ENCODE results near the gene CASR. TPM values are rescaled to one million over a fixed set of nuclear protein-coding genes. Genes with fewer than 3 reads are reported as not detected.

The CASR gene
- total RNA-seq, 1 experiment from 2014 or later = not detected

DNA sequence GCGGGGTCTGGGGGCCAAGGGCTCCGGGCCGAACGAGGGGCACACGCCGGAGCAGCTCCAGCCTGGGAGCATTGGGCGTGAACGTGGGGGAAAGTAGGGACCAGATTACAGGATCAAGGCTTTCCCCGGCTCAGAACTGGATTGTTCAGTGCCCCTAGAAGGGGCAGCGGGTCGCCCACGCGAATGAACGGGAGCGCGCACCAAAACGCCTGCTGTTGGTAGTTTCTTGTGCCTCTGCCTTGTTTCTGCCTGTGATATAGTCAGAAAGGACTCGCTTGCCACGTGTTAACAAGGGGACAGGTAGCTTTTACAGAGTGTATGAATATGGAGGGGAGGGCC is 1.1 kb downstream of the CASR start:
- Histone ChIP-seq H3K27ac (ENCODE audit: low read depth, low read length, poor library complexity, severe bottlenecking) (no peak overlapping the region), H3K36me3 (ENCODE audit: insufficient read depth, low read length, poor library complexity, severe bottlenecking) (no peaks in the 10 kb centered on the region), H3K27me3 (replicated peaks; ENCODE audit: insufficient read depth, low read depth, low read length, poor library complexity) (peaks cover 92% of the 10 kb centered on the region), H3K9me3 (ENCODE audit: low read depth, low read length, poor library complexity, severe bottlenecking) (no peaks in the 10 kb centered on the region), H3K4me1 (ENCODE audit: insufficient read depth, low read length, poor library complexity, severe bottlenecking) (no peaks in the 10 kb centered on the region), H3K4me3 (ENCODE audit: low read depth, low read length, poor library complexity, severe bottlenecking) (peak overlapping the region; percentile 18)
- no peak for TF ChIP-seq EZH2 (IDR thresholded peaks at IDR 0.05; ENCODE audit: borderline replicate concordance, low read depth, low read length, poor library complexity, severe bottlenecking)
- TF ChIP-seq, protein P1, sequence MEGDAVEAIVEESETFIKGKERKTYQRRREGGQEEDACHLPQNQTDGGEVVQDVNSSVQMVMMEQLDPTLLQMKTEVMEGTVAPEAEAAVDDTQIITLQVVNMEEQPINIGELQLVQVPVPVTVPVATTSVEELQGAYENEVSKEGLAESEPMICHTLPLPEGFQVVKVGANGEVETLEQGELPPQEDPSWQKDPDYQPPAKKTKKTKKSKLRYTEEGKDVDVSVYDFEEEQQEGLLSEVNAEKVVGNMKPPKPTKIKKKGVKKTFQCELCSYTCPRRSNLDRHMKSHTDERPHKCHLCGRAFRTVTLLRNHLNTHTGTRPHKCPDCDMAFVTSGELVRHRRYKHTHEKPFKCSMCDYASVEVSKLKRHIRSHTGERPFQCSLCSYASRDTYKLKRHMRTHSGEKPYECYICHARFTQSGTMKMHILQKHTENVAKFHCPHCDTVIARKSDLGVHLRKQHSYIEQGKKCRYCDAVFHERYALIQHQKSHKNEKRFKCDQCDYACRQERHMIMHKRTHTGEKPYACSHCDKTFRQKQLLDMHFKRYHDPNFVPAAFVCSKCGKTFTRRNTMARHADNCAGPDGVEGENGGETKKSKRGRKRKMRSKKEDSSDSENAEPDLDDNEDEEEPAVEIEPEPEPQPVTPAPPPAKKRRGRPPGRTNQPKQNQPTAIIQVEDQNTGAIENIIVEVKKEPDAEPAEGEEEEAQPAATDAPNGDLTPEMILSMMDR (conservative IDR thresholded peaks at IDR 0.05; ENCODE audit: low read depth, low read length) = no peak
- no peak for DNase-seq (ENCODE audit: low spot score)
- intact Hi-C loops (cut with micrococcal nuclease; ENCODE audit: unreplicated experiment) = no loop called here
- POLR2A ChIA-PET (ENCODE audit: low non-redundant PET) = no interaction called here
- CTCF ChIA-PET = no interaction called here
- no TSS peak for BruUV-seq (replicated peaks)

DNA sequence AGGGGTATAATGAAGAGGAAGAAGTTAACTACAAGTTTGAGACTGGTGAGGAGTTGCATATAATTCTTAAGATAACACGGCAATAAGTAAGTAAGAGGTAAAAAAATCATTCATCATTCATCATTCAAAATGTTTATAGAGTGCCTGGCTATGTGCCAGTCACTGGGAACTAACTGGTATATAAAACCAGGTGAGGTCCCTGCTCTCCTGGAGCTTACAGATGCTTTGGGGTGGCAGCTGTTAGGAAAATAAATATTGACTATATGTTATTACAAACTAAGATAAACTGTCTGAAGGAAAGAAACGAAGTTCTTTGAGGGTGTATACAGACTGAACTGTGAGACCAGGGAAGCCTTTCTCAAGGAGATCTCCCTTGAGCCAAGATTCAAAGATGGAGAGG is 2.9 kb downstream of the CASR start:
- no peaks in the 10 kb centered on the region for H3K9me3 ChIP-seq (ENCODE audit: low read depth, low read length, poor library complexity, severe bottlenecking)
- BruUV-seq (replicated peaks) = no TSS peak
- H3K36me3 ChIP-seq (ENCODE audit: insufficient read depth, low read length, poor library complexity, severe bottlenecking) = no peaks in the 10 kb centered on the region
- intact Hi-C loops (cut with micrococcal nuclease; ENCODE audit: unreplicated experiment) = no loop called here
- H3K27me3 ChIP-seq (replicated peaks; ENCODE audit: insufficient read depth, low read depth, low read length, poor library complexity) = peaks cover 88% of the 10 kb centered on the region
- DNase-seq (ENCODE audit: low spot score) = no peak
- H3K27ac ChIP-seq (ENCODE audit: low read depth, low read length, poor library complexity, severe bottlenecking) = no peak overlapping the region
- H3K4me1 ChIP-seq (ENCODE audit: insufficient read depth, low read length, poor library complexity, severe bottlenecking) = no peaks in the 10 kb centered on the region
- CTCF ChIA-PET = no interaction called here
- POLR2A ChIA-PET (ENCODE audit: low non-redundant PET) = no interaction called here
- TF ChIP-seq, protein P1 (conservative IDR thresholded peaks at IDR 0.05; ENCODE audit: low read depth, low read length) = no peak
- H3K4me3 ChIP-seq (ENCODE audit: low read depth, low read length, poor library complexity, severe bottlenecking) = no peak overlapping the region

DNA sequence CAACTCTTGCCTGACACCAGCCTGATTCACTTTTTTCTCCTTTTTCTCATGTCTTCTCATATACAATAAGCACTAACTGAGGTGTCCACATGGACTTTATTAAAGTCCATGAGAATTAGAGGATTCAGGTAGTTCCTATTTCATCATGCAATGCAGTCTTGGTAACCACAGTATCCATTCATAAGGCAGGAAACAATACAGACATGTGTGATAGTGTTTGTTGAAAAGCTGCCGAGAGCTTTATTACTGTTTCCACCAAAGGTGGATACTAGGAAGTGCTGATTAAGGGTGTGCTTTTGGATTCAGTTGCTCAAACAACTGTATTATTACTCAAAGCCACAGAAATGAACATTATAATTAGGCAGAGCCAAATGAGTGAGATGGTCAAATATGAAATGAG is 5.3 kb downstream of the CASR start:
- H3K27me3 ChIP-seq (replicated peaks; ENCODE audit: insufficient read depth, low read depth, low read length, poor library complexity) = peaks cover 78% of the 10 kb centered on the region
- POLR2A ChIA-PET (ENCODE audit: low non-redundant PET) = no interaction called here

More for the DNA sequence above, 5.3 kb downstream of the CASR start:
- CTCF ChIA-PET = no interaction called here
- no TSS peak for BruUV-seq (replicated peaks)
- intact Hi-C loops (cut with micrococcal nuclease; ENCODE audit: unreplicated experiment) = no loop called here
- Histone ChIP-seq H3K36me3 (ENCODE audit: insufficient read depth, low read length, poor library complexity, severe bottlenecking) (no peaks in the 10 kb centered on the region), H3K9me3 (ENCODE audit: low read depth, low read length, poor library complexity, severe bottlenecking) (no peaks in the 10 kb centered on the region), H3K27ac (ENCODE audit: low read depth, low read length, poor library complexity, severe bottlenecking) (no peak overlapping the region), H3K4me3 (ENCODE audit: low read depth, low read length, poor library complexity, severe bottlenecking) (no peak overlapping the region), H3K4me1 (ENCODE audit: insufficient read depth, low read length, poor library complexity, severe bottlenecking) (no peaks in the 10 kb centered on the region)
- no peak for TF ChIP-seq EZH2 (IDR thresholded peaks at IDR 0.05; ENCODE audit: borderline replicate concordance, low read depth, low read length, poor library complexity, severe bottlenecking)
- TF ChIP-seq, protein P1 (conservative IDR thresholded peaks at IDR 0.05; ENCODE audit: low read depth, low read length) = no peak
- no peak for DNase-seq (ENCODE audit: low spot score)

All from A673 (cell line).